HEK293 (cell line): ENCODE results near the gene LRRC8D.

Source experiments
- CTCF ChIA-PET: fragments of 350-600 bp; formaldehyde crosslinking; extraction: SDS; loops from one replicate; lab custom pipeline; 2021; ENCODE audit warnings: antibody characterized with exemption; lab: Yijun Ruan, JAX
- POLR2A ChIA-PET: fragments of 300-600 bp; formaldehyde crosslinking; extraction: SDS; loops from one replicate; lab custom pipeline; 2020; ENCODE audit warnings: antibody characterized with exemption, inconsistent platforms; lab: Yijun Ruan, JAX
- H3K27ac ChIP-seq: fragments of 200-500 bp; sonication (Bioruptor generic); 2 replicates; pipeline ENCODE4 v1.5.1; 2014; ENCODE audit warnings: low read depth, low read length, control low read depth, inconsistent platforms; ENCODE audit errors: extremely low read depth
- H3K36me3 ChIP-seq, 2 experiments: fragments of 200-500 bp in 1 of 2; sonication (Bioruptor generic) in 1 of 2; 1 replicate in 1 of 2; 2 replicates in 1 of 2; pipeline ENCODE4 v1.5.1; 2014 to 2017; ENCODE audit warnings: inconsistent platforms in 2 of 2, low read length in 2 of 2; ENCODE audit not compliant: control insufficient read depth in 2 of 2, insufficient read depth in 1 of 2
- H3K4me1 ChIP-seq: fragments of 200-500 bp; sonication (Bioruptor generic); 2 replicates; pipeline ENCODE4 v1.5.1; 2014; ENCODE audit warnings: mild to moderate bottlenecking, low read length, inconsistent platforms; ENCODE audit not compliant: control insufficient read depth, insufficient read depth
- H3K4me3 ChIP-seq: 2 replicates; pipeline ENCODE4 v1.5.1; 2011; ENCODE audit warnings: low read depth, mild to moderate bottlenecking, control low read depth, low read length, moderate library complexity
- H3K9me3 ChIP-seq: fragments of 200-500 bp; sonication (Bioruptor generic); 2 replicates; pipeline ENCODE4 v1.5.1; 2014; ENCODE audit warnings: low read depth, low read length, inconsistent platforms; ENCODE audit not compliant: control insufficient read depth, insufficient read depth
- EGR2 ChIP-seq: fragments of 450-650 bp; formaldehyde crosslinking; IDR thresholded peaks from 2 replicates; pipeline ENCODE4 v1.5.1; 2016; ENCODE audit warnings: low read depth, missing biosample characterization, missing genetic modification characterization
- ELK4 ChIP-seq: IDR thresholded peaks from 2 replicates; pipeline ENCODE4 v1.6.1; 2011; ENCODE audit warnings: mild to moderate bottlenecking, low read depth, low read length, borderline replicate concordance
- FEZF1 ChIP-seq: fragments of 450-650 bp; formaldehyde crosslinking; IDR thresholded peaks from 2 replicates; pipeline ENCODE4 v1.5.1; 2016; ENCODE audit warnings: missing biosample characterization, missing genetic modification characterization
- HOXA7 ChIP-seq: sonication (generic); formaldehyde crosslinking; IDR thresholded peaks from 2 replicates; pipeline ENCODE4 v1.8.1; 2022; ENCODE audit warnings: missing genetic modification reagents, borderline replicate concordance
- HOXC10 ChIP-seq: sonication (generic); formaldehyde crosslinking; IDR thresholded peaks from 2 replicates; pipeline ENCODE4 v1.8.1; 2023; ENCODE audit warnings: mild to moderate bottlenecking, missing genetic modification reagents
- KLF7 ChIP-seq: fragments of 450-650 bp; formaldehyde crosslinking; IDR thresholded peaks from 2 replicates; pipeline ENCODE4 v1.5.1; 2016; ENCODE audit warnings: missing biosample characterization, missing genetic modification characterization, borderline replicate concordance
- OSR2 ChIP-seq: fragments of 450-650 bp; formaldehyde crosslinking; IDR thresholded peaks from 2 replicates; pipeline ENCODE4 v1.5.1; 2016; ENCODE audit warnings: missing biosample characterization, missing genetic modification characterization
- RBAK ChIP-seq: fragments of 450-650 bp; formaldehyde crosslinking; IDR thresholded peaks from 2 replicates; pipeline ENCODE4 v1.5.1; 2016; ENCODE audit warnings: missing biosample characterization, missing genetic modification characterization
- REST ChIP-seq: fragments of 450-650 bp; formaldehyde crosslinking; IDR thresholded peaks from 2 replicates; pipeline ENCODE4 v1.5.1; 2016; ENCODE audit warnings: missing biosample characterization, missing genetic modification characterization
- SP7 ChIP-seq: fragments of 450-650 bp; formaldehyde crosslinking; IDR thresholded peaks from 2 replicates; pipeline ENCODE4 v1.5.1; 2016; ENCODE audit warnings: missing biosample characterization, missing genetic modification characterization
- TCF7L2 ChIP-seq: IDR thresholded peaks from 2 replicates; pipeline ENCODE4 v1.6.1; 2011; ENCODE audit warnings: low read depth, mild to moderate bottlenecking, inconsistent platforms, low read length, moderate library complexity, borderline replicate concordance
- ZBTB17 ChIP-seq: fragments of 450-650 bp; formaldehyde crosslinking; IDR thresholded peaks from 2 replicates; pipeline ENCODE4 v1.5.1; 2016; ENCODE audit warnings: missing biosample characterization, missing genetic modification characterization
- ZBTB26 ChIP-seq: fragments of 450-650 bp; formaldehyde crosslinking; optimal IDR thresholded peaks from 2 replicates; pipeline ENCODE3; 2016; ENCODE audit warnings: missing biosample characterization, mild to moderate bottlenecking, missing genetic modification characterization
- ZNF10 ChIP-seq: fragments of 450-650 bp; formaldehyde crosslinking; IDR thresholded peaks from 2 replicates; pipeline ENCODE4 v1.5.1; 2017; ENCODE audit warnings: missing biosample characterization, missing genetic modification characterization
- ZNF121 ChIP-seq: fragments of 450-650 bp; formaldehyde crosslinking; IDR thresholded peaks from 2 replicates; pipeline ENCODE4 v1.5.1; 2016; ENCODE audit warnings: missing biosample characterization, missing genetic modification characterization
- ZNF211 ChIP-seq: fragments of 450-650 bp; formaldehyde crosslinking; IDR thresholded peaks from 2 replicates; pipeline ENCODE4 v1.5.1; 2016; ENCODE audit warnings: low read depth, missing biosample characterization, missing genetic modification characterization
- ZNF239 ChIP-seq: fragments of 450-650 bp; formaldehyde crosslinking; IDR thresholded peaks from 2 replicates; pipeline ENCODE4 v1.5.1; 2016; ENCODE audit warnings: missing biosample characterization, missing genetic modification characterization
- ZNF311 ChIP-seq: fragments of 450-650 bp; formaldehyde crosslinking; IDR thresholded peaks from 2 replicates; pipeline ENCODE4 v1.5.1; 2017; ENCODE audit warnings: missing biosample characterization, missing genetic modification characterization, borderline replicate concordance
- ZNF398 ChIP-seq: fragments of 450-650 bp; formaldehyde crosslinking; IDR thresholded peaks from 2 replicates; pipeline ENCODE4 v1.5.1; 2017; ENCODE audit warnings: missing biosample characterization, missing genetic modification characterization
- ZNF404 ChIP-seq: fragments of 450-650 bp; formaldehyde crosslinking; IDR thresholded peaks from 2 replicates; pipeline ENCODE4 v1.5.1; 2017; ENCODE audit warnings: missing biosample characterization, missing genetic modification characterization
- ZNF521 ChIP-seq: fragments of 450-650 bp; formaldehyde crosslinking; IDR thresholded peaks from 2 replicates; pipeline ENCODE4 v1.5.1; 2017; ENCODE audit warnings: missing biosample characterization, mild to moderate bottlenecking, missing genetic modification characterization
- ZSCAN16 ChIP-seq: fragments of 450-650 bp; formaldehyde crosslinking; IDR thresholded peaks from 2 replicates; pipeline ENCODE4 v1.5.1; 2016; ENCODE audit warnings: missing biosample characterization, missing genetic modification characterization

LRRC8D gene

GRCh38 chr1:89890085-89890752, 69.4 kb downstream of the LRRC8D start (continued):
- TF ChIP-seq ZNF398 (tag by site-specific recombination), result peak; percentile 68
- TF ChIP-seq ZNF404, result no peak
- TF ChIP-seq ZNF521 (tag by site-specific recombination), result no peak
- TF ChIP-seq ELK4, result no peak
- TF ChIP-seq, all 188 proteins: peak for 60

GRCh38 chr1:89892816-89893215, 72.0 kb downstream of the LRRC8D start:
- Histone ChIP-seq H3K4me1 (peaks cover 5% of the 10 kb centered on the region; the same call in 1 of the 2 replicates), H3K9me3 (no peaks in the 10 kb centered on the region), H3K36me3 (no peaks in the 10 kb centered on the region), H3K27ac (no peak overlapping the region)
- POLR2A ChIA-PET, result no interaction called here
- TF ChIP-seq HOXC10 (CRISPR knock-in tag), result no peak
- TF ChIP-seq REST (tag by site-specific recombination), result peak; percentile 84
- no peak for TF ChIP-seq FEZF1 (tag by site-specific recombination)
- TF ChIP-seq, all 188 proteins: peak for 1
- H3K4me3 ChIP-seq, result no peak overlapping the region
- CTCF ChIA-PET, result interaction anchor here (0.6 to 1.4 kb wide), 3 partner anchors 50 to 94 kb away, joined by 3 to 4 read pairs (median 3); no protein-coding TSS in a partner anchor

- H3K4me1 ChIP-seq, result peaks cover 5% of the 10 kb centered on the region; the same call in 1 of the 2 replicates
- H3K4me3 ChIP-seq, result no peak overlapping the region
- ChIA-PET CTCF (interaction anchor here (1.0 kb wide), 1 partner anchor 51 kb away, joined by 5 read pairs; no protein-coding TSS in a partner anchor), POLR2A (no interaction called here)
- no peaks in the 10 kb centered on the region for H3K36me3 ChIP-seq
- no peaks in the 10 kb centered on the region for H3K9me3 ChIP-seq
- no peak overlapping the region for H3K27ac ChIP-seq
- TF ChIP-seq ZNF404 (no peak), KLF7 (no peak), ZBTB17 (tag by site-specific recombination) (no peak), ZNF239 (no peak), SP7 (no peak), OSR2 (no peak), ZNF10 (tag by site-specific recombination) (no peak), HOXA7 (CRISPR knock-in tag) (no peak), ZSCAN16 (no peak), ZNF121 (tag by site-specific recombination) (no peak), TCF7L2 (no peak), ZBTB26 (no peak), RBAK (no peak), ZNF211 (tag by site-specific recombination) (no peak), ZNF311 (tag by site-specific recombination) (no peak), EGR2 (tag by site-specific recombination) (peak; percentile 54)
These were observed 73.7 kb downstream of the LRRC8D start for GRCh38 chr1:89894210-89895201.
